Esophagus muscularis mucosa (tissue), 4 donors: Measurements from ENCODE around the gene PNPT1. TPM values are rescaled to one million over a fixed set of nuclear protein-coding genes. Genes with fewer than 3 reads are reported as not detected.

Experiments used
- DNase-seq: peaks from one replicate; pipeline ENCODE4 v3.0.0-alpha.2; 2017; ENCODE audit errors: extremely low spot score
- H3K27ac ChIP-seq, 4 donors: fragments of 200-600 bp; sonication (generic); replicated peaks in 1 of 4; 1 replicate in 3 of 4; 2 replicates in 1 of 4; pipeline ENCODE4 v1.5.1; 2016 to 2019; ENCODE audit warnings: mild to moderate bottlenecking in 1 of 4
- H3K27me3 ChIP-seq, 4 donors: fragments of 200-600 bp; sonication (generic); one replicate each; pipeline versions ENCODE4 v1.5.1 to v1.6.0; 2016 to 2019
- H3K36me3 ChIP-seq, 4 donors: fragments of 200-600 bp; sonication (generic); one replicate each; pipeline ENCODE4 v1.5.1; 2016 to 2019
- H3K4me1 ChIP-seq, 4 donors: fragments of 200-600 bp; sonication (generic); one replicate each; pipeline ENCODE4 v1.5.1; 2016 to 2019
- H3K4me3 ChIP-seq, 4 donors: fragments of 200-600 bp; sonication (generic); 1 replicate in 2 of 4; 2 replicates in 2 of 4; pipeline ENCODE4 v1.5.1; 2016 to 2019; ENCODE audit warnings: mild to moderate bottlenecking in 4 of 4, moderate library complexity in 1 of 4
- H3K9me3 ChIP-seq, 4 donors: fragments of 200-600 bp; sonication (generic); 1 replicate in 3 of 4; 2 replicates in 1 of 4; pipeline ENCODE4 v1.5.1; 2016 to 2019
- EP300 ChIP-seq: sonication (generic); formaldehyde crosslinking; IDR thresholded peaks from one replicate; pipeline ENCODE4 v1.6.1; 2017; ENCODE audit warnings: antibody characterized with exemption
- POLR2A ChIP-seq: fragments of 450-650 bp; IDR thresholded peaks from one replicate; pipeline ENCODE4 v1.6.1; 2017; ENCODE audit warnings: antibody characterized with exemption, moderate library complexity, mild to moderate bottlenecking, low read depth
- POLR2AphosphoS5 ChIP-seq, 2 donors: sonication (generic); formaldehyde crosslinking; IDR thresholded peaks; one replicate each; pipeline ENCODE4 v1.6.1; 2017; ENCODE audit warnings: antibody characterized with exemption in 2 of 2
- WGBS: methylation state at CpG from one replicate; pipeline ENCODE4 v1.1.5; 2018; 5-methylcytosine and 5-hydroxymethylcytosine counted together
- intact Hi-C: fragments of 100-400 bp; cut with DNase I; formaldehyde crosslinking; loops from one replicate; pipeline ENCODE4 v1.15.1; 2023
- total RNA-seq, 4 donors: library from RNA; depleted of rRNA; stranded (reverse); fragments of >200 nt; gene quantifications; one replicate each; pipeline versions ENCODE4 v1.1.0 to v1.2.1, GENCODE V29; 2016
- TF ChIP-seq, protein P1 (sequence below), 3 experiments: fragments of 200-600 bp in 2 of 3; fragments of 450-650 bp in 1 of 3; sonication (generic) in 2 of 3; IDR thresholded peaks; one replicate each; pipeline ENCODE4 v1.5.1; 2017 to 2019; ENCODE audit warnings: antibody characterized with exemption in 3 of 3, mild to moderate bottlenecking in 2 of 3, moderate library complexity in 1 of 3

PNPT1 gene
- total RNA-seq, 4 donors from 2014 or later = 13.1 to 17.2 (median 15.6) TPM

GRCh38 chr2:55732854-55733253 lies 39.2 kb upstream of the PNPT1 start:
- Histone ChIP-seq H3K4me3 (no peak overlapping the region), H3K9me3 (no peaks in the 10 kb centered on the region), H3K27me3 (no peaks in the 10 kb centered on the region), H3K36me3 (no peaks in the 10 kb centered on the region), H3K4me1 (peaks cover 0 to 14% (median 3%) of the 10 kb centered on the region in 4 donors), H3K27ac (peak overlapping the region in 3 of 4 donors; percentile 37 to 48 (median 40))
- TF ChIP-seq POLR2AphosphoS5 (IDR thresholded peaks at IDR 0.05) = no peak
- TF ChIP-seq, protein P1, sequence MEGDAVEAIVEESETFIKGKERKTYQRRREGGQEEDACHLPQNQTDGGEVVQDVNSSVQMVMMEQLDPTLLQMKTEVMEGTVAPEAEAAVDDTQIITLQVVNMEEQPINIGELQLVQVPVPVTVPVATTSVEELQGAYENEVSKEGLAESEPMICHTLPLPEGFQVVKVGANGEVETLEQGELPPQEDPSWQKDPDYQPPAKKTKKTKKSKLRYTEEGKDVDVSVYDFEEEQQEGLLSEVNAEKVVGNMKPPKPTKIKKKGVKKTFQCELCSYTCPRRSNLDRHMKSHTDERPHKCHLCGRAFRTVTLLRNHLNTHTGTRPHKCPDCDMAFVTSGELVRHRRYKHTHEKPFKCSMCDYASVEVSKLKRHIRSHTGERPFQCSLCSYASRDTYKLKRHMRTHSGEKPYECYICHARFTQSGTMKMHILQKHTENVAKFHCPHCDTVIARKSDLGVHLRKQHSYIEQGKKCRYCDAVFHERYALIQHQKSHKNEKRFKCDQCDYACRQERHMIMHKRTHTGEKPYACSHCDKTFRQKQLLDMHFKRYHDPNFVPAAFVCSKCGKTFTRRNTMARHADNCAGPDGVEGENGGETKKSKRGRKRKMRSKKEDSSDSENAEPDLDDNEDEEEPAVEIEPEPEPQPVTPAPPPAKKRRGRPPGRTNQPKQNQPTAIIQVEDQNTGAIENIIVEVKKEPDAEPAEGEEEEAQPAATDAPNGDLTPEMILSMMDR (IDR thresholded peaks at IDR 0.05) = no peak
- TF ChIP-seq EP300 = no peak
- no peak for TF ChIP-seq POLR2A
- intact Hi-C loops = no loop called here
- DNase-seq = no peak
- WGBS = 52% methylated on average over 4 of the region's 4 CpGs

DNA sequence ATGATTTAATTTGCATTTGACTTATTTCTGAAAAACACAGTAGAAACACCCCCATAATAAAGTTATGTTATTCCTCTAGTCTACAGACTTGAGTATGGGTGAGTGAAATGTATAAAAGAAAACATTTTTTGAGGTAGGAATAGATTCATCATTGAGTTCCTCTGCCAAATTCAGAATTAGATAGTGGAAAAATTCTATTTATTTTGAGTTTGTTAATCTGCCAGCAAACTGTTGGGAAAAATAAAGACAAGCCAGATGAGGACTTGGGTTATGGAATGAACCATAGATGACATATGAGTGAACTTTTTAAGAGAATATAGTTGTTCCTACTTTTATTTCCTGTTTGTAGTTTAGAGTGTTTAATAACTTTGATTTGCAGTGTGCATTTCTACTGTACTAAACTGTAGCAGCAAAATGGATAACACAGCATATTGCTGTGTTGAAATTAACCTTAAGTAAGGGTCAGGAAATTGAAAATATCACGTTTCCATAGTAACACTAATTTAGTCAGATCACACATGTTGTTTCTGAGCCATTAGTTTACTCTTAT lies 35.6 kb upstream of the PNPT1 start:
- TF ChIP-seq, protein P1 (IDR thresholded peaks at IDR 0.05) = no peak
- TF ChIP-seq POLR2A = no peak
- no peak for TF ChIP-seq EP300
- no peak for TF ChIP-seq POLR2AphosphoS5 (IDR thresholded peaks at IDR 0.05)

GRCh38 chr2:55721596-55722215 lies 28.1 kb upstream of the PNPT1 start:
- H3K4me1 ChIP-seq = no peaks in the 10 kb centered on the region
- intact Hi-C loops = no loop called here
- no peaks in the 10 kb centered on the region for H3K27me3 ChIP-seq
- H3K9me3 ChIP-seq = no peaks in the 10 kb centered on the region
- no peak overlapping the region for H3K27ac ChIP-seq
- no peak for DNase-seq
- 82% methylated on average over 5 of the region's 5 CpGs for WGBS
- H3K4me3 ChIP-seq = no peak overlapping the region
- H3K36me3 ChIP-seq = no peaks in the 10 kb centered on the region
- TF ChIP-seq POLR2A (no peak), POLR2AphosphoS5 (IDR thresholded peaks at IDR 0.05) (no peak), EP300 (no peak)
- TF ChIP-seq, protein P1 (IDR thresholded peaks at IDR 0.05) = no peak

More for the DNA sequence above, 35.6 kb upstream of the PNPT1 start:
- intact Hi-C loops = no loop called here
- H3K27me3 ChIP-seq = no peaks in the 10 kb centered on the region
- no peak overlapping the region for H3K4me3 ChIP-seq
- H3K4me1 ChIP-seq = peaks cover 0 to 14% (median 3%) of the 10 kb centered on the region in 4 donors
- no peak for DNase-seq
- no peak overlapping the region for H3K27ac ChIP-seq
- no peaks in the 10 kb centered on the region for H3K36me3 ChIP-seq
- WGBS = 59% methylated on average over 1 of the region's 1 CpG
- H3K9me3 ChIP-seq = no peaks in the 10 kb centered on the region

DNA sequence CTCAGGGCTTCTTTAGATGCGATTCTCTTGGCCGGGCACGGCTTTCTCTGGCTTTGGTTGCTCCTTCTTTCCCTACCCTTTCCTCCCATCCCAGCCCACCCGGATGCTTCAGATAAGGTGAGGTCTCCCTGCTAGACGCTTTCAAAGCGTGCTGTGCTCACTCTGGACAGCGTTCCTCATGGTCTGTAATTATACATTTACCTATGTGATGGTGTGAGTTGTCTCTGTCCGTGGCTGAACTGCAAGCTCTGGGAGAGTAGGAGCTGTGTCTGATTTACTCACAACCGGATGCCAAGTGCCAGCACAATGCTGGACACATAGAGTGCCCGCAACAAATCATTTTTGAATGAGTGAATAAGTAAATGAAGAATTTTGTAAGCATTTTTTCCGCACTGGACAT lies 26.8 kb upstream of the PNPT1 start:
- no peak for DNase-seq
- TF ChIP-seq POLR2AphosphoS5 (IDR thresholded peaks at IDR 0.05) (no peak), EP300 (no peak), POLR2A (no peak)
- TF ChIP-seq, protein P1 (IDR thresholded peaks at IDR 0.05) = no peak
- H3K9me3 ChIP-seq = no peaks in the 10 kb centered on the region
- no peak overlapping the region for H3K27ac ChIP-seq
- H3K27me3 ChIP-seq = no peaks in the 10 kb centered on the region
- intact Hi-C loops = no loop called here
- no peaks in the 10 kb centered on the region for H3K36me3 ChIP-seq
- no peak overlapping the region for H3K4me3 ChIP-seq
- 73% methylated on average over 11 of the region's 11 CpGs for WGBS
- no peaks in the 10 kb centered on the region for H3K4me1 ChIP-seq

- H3K4me3 ChIP-seq = no peak overlapping the region
- no peaks in the 10 kb centered on the region for H3K36me3 ChIP-seq
- 97% methylated on average over 1 of the region's 1 CpG for WGBS
- H3K27me3 ChIP-seq = no peaks in the 10 kb centered on the region
- no peak for DNase-seq
- H3K27ac ChIP-seq = no peak overlapping the region
- no peaks in the 10 kb centered on the region for H3K9me3 ChIP-seq
- H3K4me1 ChIP-seq = no peaks in the 10 kb centered on the region
- intact Hi-C loops = loop anchor here (5.0 kb wide), 2 partner anchors 292 to 412 kb away; no protein-coding TSS in a partner anchor
- TF ChIP-seq POLR2A (no peak), POLR2AphosphoS5 (IDR thresholded peaks at IDR 0.05) (no peak), EP300 (no peak)
- TF ChIP-seq, protein P1 (IDR thresholded peaks at IDR 0.05) = no peak
These were observed 26.2 kb upstream of the PNPT1 start for GRCh38 chr2:55719852-55720251.
